Stimulated activated naive CD8-positive, alpha-beta T cell treated with anti-CD3 and anti-CD28 coated beads, Interleukin-15, Interleukin-2, amounts not matched to agents 100 ng/mL and 50 ng/mL, for 24 hours (primary cell): Measurements from ENCODE around the gene SNX10.

Experiments
- H3K27ac Mint-ChIP-seq: one replicate; pipeline ENCODE4 v1.8.0; 2021; ENCODE audit warnings: mild to moderate bottlenecking, mixed read lengths
- H3K27me3 Mint-ChIP-seq: one replicate; pipeline ENCODE4 v1.8.0; 2021; ENCODE audit warnings: mixed read lengths
- H3K36me3 Mint-ChIP-seq: one replicate; pipeline ENCODE4 v1.8.0; 2021; ENCODE audit warnings: low read depth, mixed read lengths
- H3K4me1 Mint-ChIP-seq: one replicate; pipeline ENCODE4 v1.8.0; 2021; ENCODE audit warnings: low read depth, mixed read lengths
- H3K4me3 Mint-ChIP-seq: one replicate; pipeline ENCODE4 v1.8.0; 2021; ENCODE audit warnings: mild to moderate bottlenecking, mixed read lengths
- H3K9me3 Mint-ChIP-seq: one replicate; pipeline ENCODE4 v1.8.0; 2021; ENCODE audit warnings: mixed read lengths

SNX10 gene

DNA sequence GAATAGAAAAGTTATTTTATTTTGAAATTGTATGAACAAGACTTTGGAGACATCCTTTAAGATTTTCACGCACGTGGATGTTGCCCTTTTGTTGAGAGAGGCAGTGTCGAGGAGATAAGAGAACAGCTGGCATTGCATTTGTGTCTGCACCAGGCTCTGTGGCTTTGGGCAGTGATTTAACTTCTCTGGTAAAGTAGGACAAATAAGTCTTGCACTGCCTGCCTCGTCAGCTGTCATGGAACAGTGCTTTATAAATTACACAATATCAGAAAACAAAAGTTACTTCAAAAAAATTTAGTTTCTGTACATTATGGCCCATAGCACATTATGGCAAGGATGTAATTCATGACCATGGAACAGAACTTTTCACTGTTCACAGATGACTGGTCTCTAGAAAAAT, 20.1 kb downstream of the SNX10 start:
- no peak overlapping the region for H3K27ac Mint-ChIP-seq
- no peak overlapping the region for H3K4me3 Mint-ChIP-seq
- peaks cover 22% of the 10 kb centered on the region for H3K36me3 Mint-ChIP-seq
- H3K27me3 Mint-ChIP-seq = no peaks in the 10 kb centered on the region
- peaks cover 31% of the 10 kb centered on the region for H3K4me1 Mint-ChIP-seq
- H3K9me3 Mint-ChIP-seq = no peaks in the 10 kb centered on the region

DNA sequence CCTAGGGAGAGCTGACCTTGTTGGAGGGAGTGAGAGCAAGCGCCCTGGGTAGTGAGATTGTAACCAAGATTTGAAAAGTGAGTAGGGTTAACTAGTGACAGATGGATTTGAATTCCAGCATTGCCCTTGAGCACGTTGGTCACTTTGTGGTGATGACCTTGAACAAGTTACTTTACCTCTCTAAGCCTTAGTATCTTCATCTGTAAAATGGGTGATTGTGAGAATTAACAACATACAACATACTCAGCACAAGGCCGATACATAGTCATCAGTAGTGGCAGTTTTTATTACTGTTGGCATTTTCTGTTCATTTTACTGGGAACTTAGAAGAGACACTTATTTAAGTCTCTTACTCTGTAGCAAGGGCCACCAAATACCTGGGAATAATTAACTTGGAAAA, 25.5 kb downstream of the SNX10 start:
- no peak overlapping the region for H3K27ac Mint-ChIP-seq
- H3K4me3 Mint-ChIP-seq = no peak overlapping the region
- H3K36me3 Mint-ChIP-seq = peaks cover 11% of the 10 kb centered on the region
- H3K27me3 Mint-ChIP-seq = no peaks in the 10 kb centered on the region
- peaks cover 29% of the 10 kb centered on the region for H3K4me1 Mint-ChIP-seq
- no peaks in the 10 kb centered on the region for H3K9me3 Mint-ChIP-seq

DNA sequence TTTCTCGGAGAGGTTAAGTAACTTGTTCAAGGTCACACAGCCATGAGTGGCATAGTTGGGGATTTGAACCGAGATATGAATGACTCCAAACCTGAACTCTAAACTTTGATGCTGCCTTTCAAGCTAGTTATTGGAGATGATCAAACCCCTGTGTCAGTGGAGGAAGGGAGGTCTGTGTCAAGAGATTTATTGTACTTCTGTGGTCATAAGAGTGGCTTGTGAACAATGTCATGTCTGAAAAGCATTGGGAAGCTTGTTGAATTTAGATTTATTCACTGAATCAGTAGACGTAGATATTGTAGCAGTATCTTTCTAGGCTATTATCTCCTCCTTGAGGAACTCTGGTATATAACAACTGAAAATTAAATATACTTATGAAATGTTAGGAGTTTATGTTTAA, 27.3 kb downstream of the SNX10 start:
- peaks cover 23% of the 10 kb centered on the region for H3K4me1 Mint-ChIP-seq
- H3K9me3 Mint-ChIP-seq = no peaks in the 10 kb centered on the region
- H3K27me3 Mint-ChIP-seq = no peaks in the 10 kb centered on the region
- peaks cover 17% of the 10 kb centered on the region for H3K36me3 Mint-ChIP-seq
- H3K27ac Mint-ChIP-seq = no peak overlapping the region
- H3K4me3 Mint-ChIP-seq = no peak overlapping the region

DNA sequence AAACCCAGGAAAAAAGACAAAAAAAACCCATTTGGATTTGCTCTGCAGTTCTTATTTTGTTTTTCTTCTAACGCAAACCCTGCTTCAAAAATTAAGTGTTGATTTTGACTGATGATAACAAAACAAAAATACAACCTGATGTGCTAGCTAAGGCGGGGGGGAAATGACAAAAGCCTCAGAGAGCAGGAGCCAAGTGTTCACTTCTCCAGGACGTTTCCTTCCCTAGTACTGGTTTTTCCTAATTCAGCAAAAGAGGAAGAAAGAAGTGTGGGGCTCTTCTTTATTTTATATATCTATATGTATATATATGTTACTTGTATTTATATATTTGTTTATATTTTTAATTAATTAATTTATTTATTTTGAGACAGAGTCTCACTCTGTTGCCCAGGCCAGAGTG, 28.0 kb downstream of the SNX10 start:
- Mint-ChIP-seq H3K36me3 (peaks cover 20% of the 10 kb centered on the region), H3K4me1 (peaks cover 15% of the 10 kb centered on the region), H3K9me3 (no peaks in the 10 kb centered on the region), H3K4me3 (no peak overlapping the region), H3K27me3 (no peaks in the 10 kb centered on the region), H3K27ac (no peak overlapping the region)

DNA sequence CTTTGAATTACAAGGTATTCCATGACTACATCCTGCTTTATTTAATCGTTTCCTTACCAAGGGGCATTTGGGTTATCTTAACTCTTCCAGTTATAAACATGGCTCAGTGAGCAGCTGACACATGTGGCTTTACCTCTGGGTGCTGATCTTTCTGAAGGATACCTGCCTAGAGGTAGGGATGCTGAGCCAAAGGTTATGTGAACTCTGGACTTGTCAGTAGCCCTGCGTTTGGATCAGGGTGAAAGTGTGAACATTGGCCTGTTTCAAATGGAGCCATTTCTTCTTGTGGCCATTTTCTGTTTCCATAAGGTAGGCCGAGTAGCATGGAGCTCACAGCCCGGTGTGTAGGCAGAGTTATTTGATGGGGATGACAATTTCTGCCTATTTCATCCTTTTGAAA, 29.2 kb downstream of the SNX10 start:
- Mint-ChIP-seq H3K4me3 (no peak overlapping the region), H3K9me3 (no peaks in the 10 kb centered on the region), H3K36me3 (peaks cover 20% of the 10 kb centered on the region)

DNA sequence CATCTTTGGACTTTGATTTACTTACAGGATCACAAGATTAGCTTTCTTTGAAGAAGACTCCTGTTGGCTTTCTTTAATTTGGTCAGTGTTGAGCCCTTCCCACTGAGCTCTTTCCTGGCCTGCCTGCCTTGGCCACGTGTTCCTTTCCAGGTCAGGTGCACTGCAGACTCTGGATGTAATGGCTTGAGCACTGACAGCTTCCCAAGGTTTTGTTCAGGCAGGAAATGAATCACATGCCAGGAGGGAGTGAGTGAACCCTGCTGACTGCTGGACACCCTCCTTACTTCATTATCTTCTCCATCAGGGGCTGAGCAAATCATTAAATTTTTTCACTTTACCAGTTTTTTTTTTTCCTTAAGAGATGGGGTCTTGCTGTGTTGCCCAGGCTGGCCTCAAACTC, 29.8 kb downstream of the SNX10 start:
- Mint-ChIP-seq H3K27me3 (no peaks in the 10 kb centered on the region), H3K27ac (no peak overlapping the region), H3K4me3 (no peak overlapping the region), H3K36me3 (peaks cover 20% of the 10 kb centered on the region), H3K4me1 (peaks cover 8% of the 10 kb centered on the region), H3K9me3 (no peaks in the 10 kb centered on the region)

More for the DNA sequence above, 29.2 kb downstream of the SNX10 start:
- H3K27ac Mint-ChIP-seq = no peak overlapping the region
- peaks cover 11% of the 10 kb centered on the region for H3K4me1 Mint-ChIP-seq
- H3K27me3 Mint-ChIP-seq = no peaks in the 10 kb centered on the region

DNA sequence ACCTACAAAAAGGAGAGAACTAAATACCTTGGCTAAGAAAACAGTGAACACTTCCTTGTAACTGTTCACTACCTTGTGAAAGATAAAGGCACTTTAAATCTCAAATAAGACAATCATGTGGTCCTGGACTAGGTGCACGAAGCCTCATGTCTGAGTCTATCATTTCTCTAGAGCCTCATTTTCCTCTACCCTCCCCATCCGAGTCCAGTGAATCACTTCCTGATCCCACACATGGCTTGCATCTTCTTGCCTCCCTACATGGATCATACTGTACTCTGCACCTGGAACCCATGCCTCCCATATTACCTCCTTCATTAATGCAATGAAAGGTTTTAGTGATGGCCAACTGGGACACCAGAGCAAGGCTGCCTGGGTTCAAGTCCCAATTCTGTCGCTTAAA, 34.5 kb downstream of the SNX10 start:
- Mint-ChIP-seq H3K4me3 (no peak overlapping the region), H3K27me3 (no peaks in the 10 kb centered on the region), H3K9me3 (no peaks in the 10 kb centered on the region), H3K36me3 (peaks cover 34% of the 10 kb centered on the region), H3K4me1 (peaks cover 26% of the 10 kb centered on the region), H3K27ac (no peak overlapping the region)

DNA sequence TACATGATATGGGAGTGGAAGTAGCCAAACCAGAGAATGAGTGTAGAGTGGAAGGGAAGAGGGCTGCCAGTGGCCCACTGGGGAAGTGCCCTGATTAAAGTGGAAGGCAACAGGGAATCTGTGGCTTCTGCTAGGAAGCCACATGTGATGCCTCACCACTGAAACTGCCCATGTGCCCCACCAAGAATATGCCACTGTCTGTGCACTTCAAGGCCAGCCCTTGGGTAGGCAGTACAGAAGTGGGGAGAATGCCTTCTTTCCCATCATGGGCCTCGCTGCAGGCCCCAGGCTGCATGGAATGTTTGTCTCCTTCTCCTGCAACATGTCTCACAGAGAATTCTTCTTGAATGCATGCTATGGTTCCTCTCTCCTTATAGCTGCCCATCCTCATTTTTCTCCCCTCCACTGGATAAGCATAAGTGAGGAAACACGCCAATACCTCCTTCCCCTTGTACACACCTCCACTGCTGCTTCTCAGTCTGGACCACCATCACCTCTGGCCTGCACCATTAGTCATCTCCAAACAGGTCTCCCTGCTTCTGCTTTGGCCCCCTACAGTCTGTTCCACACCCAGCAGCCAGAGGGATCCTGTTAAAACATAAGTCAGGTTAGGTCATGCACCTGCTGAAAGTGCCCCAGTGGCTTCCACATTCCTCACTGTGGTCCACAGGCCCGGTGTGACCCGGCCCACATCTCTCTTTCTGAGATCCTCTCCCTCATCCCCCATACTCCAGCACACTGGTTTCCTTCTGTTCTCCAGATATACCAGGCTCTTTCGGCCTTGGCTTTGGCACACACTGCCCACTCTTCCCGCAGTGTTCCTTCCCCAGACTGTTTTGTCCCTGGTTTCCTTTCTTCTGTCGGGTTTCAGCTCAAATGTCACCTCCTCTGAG, 37.1 kb downstream of the SNX10 start:
- Mint-ChIP-seq H3K4me3 (no peak overlapping the region), H3K27ac (no peak overlapping the region), H3K9me3 (no peaks in the 10 kb centered on the region), H3K36me3 (peaks cover 29% of the 10 kb centered on the region), H3K4me1 (peaks cover 45% of the 10 kb centered on the region), H3K27me3 (no peaks in the 10 kb centered on the region)

DNA sequence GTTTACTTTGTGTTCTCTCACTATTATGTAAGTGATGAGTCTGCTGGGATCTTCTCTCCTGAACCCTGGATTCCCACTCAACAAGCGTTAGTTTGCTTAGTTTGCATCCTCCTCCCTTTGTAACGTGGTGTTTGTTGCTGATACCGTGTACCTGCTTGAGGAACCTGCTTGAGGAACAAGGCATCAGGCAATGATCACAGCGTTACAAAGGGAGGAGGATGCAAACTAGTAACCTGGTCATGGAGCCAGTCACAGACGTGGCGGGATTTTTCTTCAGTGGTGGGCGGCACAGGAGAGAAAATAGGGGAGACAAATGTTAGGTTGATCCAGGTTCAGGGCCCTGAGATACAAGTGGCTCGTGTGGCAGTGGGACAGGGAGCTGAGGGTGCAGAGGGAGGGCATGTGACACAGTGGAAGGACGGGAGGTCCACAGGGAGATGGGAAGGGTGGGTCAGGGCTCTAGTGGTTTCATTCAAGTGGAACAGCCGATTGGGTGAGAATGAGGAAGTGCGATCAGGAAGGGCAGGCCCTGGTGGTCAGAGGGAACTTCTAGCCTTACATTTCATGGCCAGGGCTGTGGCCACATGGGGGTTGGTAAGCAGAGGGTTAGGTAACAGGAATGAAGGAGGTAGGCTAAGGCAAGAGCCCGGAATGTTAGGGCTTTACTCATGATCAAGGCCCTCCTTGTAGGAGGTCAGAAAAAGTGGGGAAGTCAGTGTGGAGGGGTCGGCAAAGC, 38.0 kb downstream of the SNX10 start:
- peaks cover 55% of the 10 kb centered on the region for H3K4me1 Mint-ChIP-seq
- no peaks in the 10 kb centered on the region for H3K9me3 Mint-ChIP-seq
- H3K27ac Mint-ChIP-seq = peak overlapping the region; percentile 43
- no peaks in the 10 kb centered on the region for H3K27me3 Mint-ChIP-seq
- H3K36me3 Mint-ChIP-seq = peaks cover 25% of the 10 kb centered on the region
- no peak overlapping the region for H3K4me3 Mint-ChIP-seq

DNA sequence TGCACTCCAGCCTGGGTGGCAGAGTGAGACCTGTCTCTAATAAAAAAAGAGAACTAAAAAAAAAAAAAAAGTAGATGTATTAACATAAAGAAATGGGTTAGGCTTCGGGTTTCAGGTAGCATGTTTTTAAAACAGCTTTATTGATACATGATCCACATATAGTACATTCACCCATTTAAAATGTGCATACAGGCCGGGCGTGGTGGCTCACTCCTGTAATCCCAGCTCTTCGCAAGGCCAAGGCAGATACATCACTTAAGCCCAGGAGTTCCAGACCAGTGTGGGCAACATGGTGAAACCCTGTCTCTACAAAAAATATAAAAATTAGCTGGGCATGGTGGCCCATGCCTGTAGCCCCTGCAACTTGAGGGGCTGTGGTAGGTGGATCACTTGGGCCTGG, 39.5 kb downstream of the SNX10 start:
- Mint-ChIP-seq H3K9me3 (no peaks in the 10 kb centered on the region), H3K4me1 (peaks cover 68% of the 10 kb centered on the region), H3K27ac (no peak overlapping the region), H3K27me3 (no peaks in the 10 kb centered on the region), H3K4me3 (no peak overlapping the region), H3K36me3 (peaks cover 25% of the 10 kb centered on the region)

DNA sequence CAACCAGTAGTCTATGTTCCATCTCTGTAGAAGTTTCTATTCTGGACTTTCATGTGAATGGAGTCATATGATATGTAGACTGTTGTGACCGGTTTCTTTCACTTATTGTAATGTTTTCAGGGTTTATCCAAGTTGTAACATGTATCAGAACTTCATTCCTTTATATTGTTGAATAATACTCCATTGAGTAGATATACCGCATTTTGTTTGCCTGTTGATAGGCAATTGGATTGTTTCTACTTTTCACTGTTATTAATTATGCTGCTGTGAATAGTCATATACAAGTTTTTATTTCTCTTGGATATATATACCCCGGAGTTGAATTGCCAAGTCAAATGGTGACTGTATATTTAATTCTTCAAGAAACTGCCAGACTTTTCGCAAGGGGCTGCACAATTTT, 40.1 kb downstream of the SNX10 start:
- Mint-ChIP-seq H3K4me1 (peaks cover 68% of the 10 kb centered on the region), H3K9me3 (no peaks in the 10 kb centered on the region), H3K4me3 (no peak overlapping the region), H3K27me3 (no peaks in the 10 kb centered on the region), H3K27ac (no peak overlapping the region), H3K36me3 (peaks cover 25% of the 10 kb centered on the region)

DNA sequence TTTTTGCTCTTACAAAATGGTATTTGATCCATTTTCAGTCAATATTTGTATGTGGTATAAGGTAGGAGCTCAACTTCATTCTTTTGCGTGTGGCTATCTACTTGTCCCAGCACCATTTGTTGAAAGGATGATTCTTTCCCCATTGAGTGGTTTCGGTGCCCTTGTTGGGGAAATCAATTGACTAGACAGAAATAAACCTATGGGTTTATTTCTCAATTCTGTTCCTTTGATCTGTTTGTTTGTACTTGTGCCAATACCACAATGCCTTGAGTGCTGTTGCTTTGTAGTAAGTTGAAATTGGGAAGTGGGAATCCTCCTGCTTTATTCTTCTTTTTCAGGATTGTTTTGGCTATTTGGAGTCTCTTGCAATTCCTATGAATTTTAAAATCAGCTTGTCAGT, 41.0 kb downstream of the SNX10 start:
- peak overlapping the region; percentile 14 for H3K27ac Mint-ChIP-seq

DNA sequence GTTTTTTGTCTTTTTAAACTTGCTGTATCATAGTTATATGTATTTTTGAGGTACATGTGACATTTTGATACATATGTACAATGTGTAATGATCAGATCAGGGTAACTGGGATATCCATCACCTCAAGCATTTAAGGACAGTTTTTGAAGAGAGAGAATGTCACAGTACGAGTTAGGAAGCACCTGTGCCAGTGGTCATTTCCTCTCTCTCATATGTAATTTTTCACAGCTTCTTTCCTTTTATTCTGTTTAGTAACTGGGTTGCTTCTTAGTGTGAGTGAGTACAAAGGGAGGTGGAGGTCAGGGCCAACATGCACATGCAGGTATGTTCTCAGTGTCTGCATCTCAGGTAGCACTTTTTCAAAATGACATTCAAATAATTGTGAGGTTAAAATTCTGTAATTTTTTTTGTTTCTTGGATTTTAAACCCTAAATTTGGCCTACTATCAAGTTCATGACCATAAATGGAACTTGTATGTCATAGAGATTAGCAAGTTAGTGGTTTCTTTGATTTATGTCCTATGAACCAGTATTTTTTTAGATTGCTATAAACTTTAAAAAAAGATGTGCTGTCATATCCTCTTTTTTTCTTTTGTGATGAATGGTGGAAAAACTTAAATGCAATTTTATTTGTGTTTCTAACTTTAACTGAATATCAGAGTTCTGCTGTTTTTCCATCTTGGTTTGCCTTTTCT, 42.7 kb downstream of the SNX10 start:
- H3K27me3 Mint-ChIP-seq = no peaks in the 10 kb centered on the region
- peaks cover 31% of the 10 kb centered on the region for H3K36me3 Mint-ChIP-seq
- peaks cover 65% of the 10 kb centered on the region for H3K4me1 Mint-ChIP-seq
- no peaks in the 10 kb centered on the region for H3K9me3 Mint-ChIP-seq
- peak overlapping the region; percentile 17 for H3K4me3 Mint-ChIP-seq
- H3K27ac Mint-ChIP-seq = no peak overlapping the region

More for the DNA sequence above, 41.0 kb downstream of the SNX10 start:
- Mint-ChIP-seq H3K4me1 (peaks cover 74% of the 10 kb centered on the region), H3K36me3 (peaks cover 25% of the 10 kb centered on the region), H3K27me3 (no peaks in the 10 kb centered on the region), H3K4me3 (no peak overlapping the region), H3K9me3 (no peaks in the 10 kb centered on the region)

DNA sequence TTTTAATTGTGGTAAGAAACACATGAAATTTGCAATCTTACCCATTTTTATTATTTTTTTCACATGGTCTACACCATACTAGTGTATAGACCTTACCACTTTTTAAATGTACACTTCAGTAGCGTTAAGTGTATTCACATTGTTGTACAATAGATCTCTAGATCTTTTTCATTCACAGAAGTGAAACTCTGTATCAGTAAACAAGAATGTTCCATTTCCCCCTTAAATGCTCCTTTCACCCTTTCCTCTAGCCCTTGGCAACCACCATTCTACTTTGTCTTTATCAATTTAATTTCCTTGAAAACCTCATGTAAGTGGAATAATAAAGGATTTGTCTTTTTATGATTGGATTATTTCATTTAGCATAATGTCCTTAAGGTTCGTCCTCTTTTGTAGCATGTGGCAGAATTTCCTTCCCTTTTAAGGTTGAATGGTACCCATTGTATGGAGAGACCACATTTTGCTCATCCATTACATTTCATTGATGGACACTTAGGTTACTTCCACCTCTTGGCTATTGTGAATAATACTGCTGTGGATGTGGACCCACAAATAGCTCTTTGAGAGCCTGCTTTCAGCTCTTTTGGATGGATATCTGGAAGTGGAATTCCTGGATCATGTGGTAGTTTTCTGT, 45.7 kb downstream of the SNX10 start:
- Mint-ChIP-seq H3K27me3 (no peaks in the 10 kb centered on the region), H3K4me1 (peaks cover 42% of the 10 kb centered on the region), H3K36me3 (peaks cover 7% of the 10 kb centered on the region), H3K4me3 (no peak overlapping the region), H3K9me3 (no peaks in the 10 kb centered on the region), H3K27ac (no peak overlapping the region)
